ENCODE measurements around the gene CCDC190. TPM values are rescaled to one million over a fixed set of nuclear protein-coding genes. Genes with fewer than 3 reads are reported as not detected.

Gene CCDC190, protein sequence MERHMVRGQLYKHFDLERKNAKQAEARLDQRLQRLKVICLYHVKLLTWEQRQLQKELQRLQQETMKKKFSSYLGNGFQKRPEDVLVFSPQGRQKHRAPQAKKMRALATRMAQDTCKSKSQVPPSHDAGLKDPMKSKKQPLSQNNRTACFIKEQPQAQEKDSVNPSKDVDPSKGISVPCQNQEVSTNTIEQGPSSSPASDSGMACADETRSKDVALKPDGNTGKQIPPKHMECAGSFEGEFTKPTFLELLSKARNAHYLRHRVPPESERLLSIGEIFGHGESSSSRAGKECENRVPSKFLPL
- not detected in 2 replicates for total RNA-seq (2014; rRNA removed; shearing (Covaris generic))

DNA sequence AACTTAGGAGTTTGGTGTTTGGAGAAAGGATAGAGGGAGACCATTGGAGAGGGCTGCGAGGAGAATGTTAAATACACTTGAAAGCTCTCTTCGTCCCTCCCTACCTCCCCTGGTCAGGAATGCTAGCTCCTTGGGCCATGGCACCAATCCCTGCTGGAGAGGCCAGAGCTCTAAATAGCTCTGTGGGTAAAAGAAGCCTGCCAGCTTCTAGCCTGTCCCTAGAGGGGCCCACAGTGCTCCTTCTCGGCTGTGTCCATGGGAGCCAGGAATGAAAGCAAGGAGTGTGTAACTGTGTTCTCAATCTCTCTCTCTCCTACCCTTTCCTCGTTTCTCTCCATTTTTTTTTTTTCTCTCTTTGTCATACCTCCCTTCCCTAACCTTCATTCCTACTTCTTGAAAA, at the start of gene CCDC190:
Gene CCDC190 (minus strand): TSS at position 75 of the 400 bp plus-strand sequence. CDS start 1,529 bp downstream, outside the sequence.

Other genes starting within 250 kb of the CCDC190 start
- 93.6 and 102 TPM in 2 replicates for gene DDR2, start 228.7 kb downstream of the CCDC190 start, total RNA-seq (2014; rRNA removed; shearing (Covaris generic))
- 7.3 and 15.7 TPM in 2 replicates for gene HSD17B7, start 70.5 kb downstream of the CCDC190 start, total RNA-seq (2014; rRNA removed; shearing (Covaris generic))
- 4.7 and 5.2 TPM in 2 replicates for gene RGS4, start 208.2 kb upstream of the CCDC190 start, total RNA-seq (2014; rRNA removed; shearing (Covaris generic))

Measured in A375 (cell line).